GM18505 (cell line): ENCODE measurements around the gene SYNJ2.
"Not testable (repeated sequence)": the region's sequence is repeated elsewhere in the genome, so short reads cannot be mapped to it uniquely, and the experiment has no call there.

Experiments
- ATAC-seq: cut with Tn5 transposase; IDR thresholded peaks from one replicate; pipeline ENCODE4 v1.9.1; 2021; ENCODE audit not compliant: unreplicated experiment
- POLR2A ChIP-seq: IDR thresholded peaks from 4 replicates; pipeline ENCODE4 v1.6.1; 2011; ENCODE audit warnings: borderline replicate concordance; ENCODE audit not compliant: insufficient read depth, insufficient read length; ENCODE audit errors: extremely low read depth

Gene SYNJ2

GRCh38 chr6:157946053-157946617 lies 35.5 kb upstream of the SYNJ2 start:
- TF ChIP-seq POLR2A: no peak
- no peak for ATAC-seq

GRCh38 chr6:157946865-157947532 lies 34.7 kb upstream of the SYNJ2 start:
- ATAC-seq: no peak
- TF ChIP-seq POLR2A: no peak

- ATAC-seq: not testable (repeated sequence)
Observed at GRCh38 chr6:157950899-157951298, 30.8 kb upstream of the SYNJ2 start.

- TF ChIP-seq POLR2A: no peak
- no peak for ATAC-seq
Observed at GRCh38 chr6:157951828-157952227, 29.8 kb upstream of the SYNJ2 start.

- no peak for ATAC-seq
Observed at GRCh38 chr6:157952861-157953351, 28.8 kb upstream of the SYNJ2 start.

GRCh38 chr6:157953580-157954091 lies 28.0 kb upstream of the SYNJ2 start:
- no peak for ATAC-seq

More at GRCh38 chr6:157952861-157953351, 28.8 kb upstream of the SYNJ2 start:
- no peak for TF ChIP-seq POLR2A

GRCh38 chr6:157954150-157955117 lies 27.2 kb upstream of the SYNJ2 start:
- no peak for ATAC-seq
- no peak for TF ChIP-seq POLR2A

More at GRCh38 chr6:157953580-157954091, 28.0 kb upstream of the SYNJ2 start:
- no peak for TF ChIP-seq POLR2A

- no peak for ATAC-seq
- no peak for TF ChIP-seq POLR2A
Observed at GRCh38 chr6:157955675-157956074, 26.0 kb upstream of the SYNJ2 start.

- no peak for TF ChIP-seq POLR2A
- no peak for ATAC-seq
Observed at GRCh38 chr6:157956171-157956730, 25.4 kb upstream of the SYNJ2 start.

GRCh38 chr6:157959451-157960227 lies 22.0 kb upstream of the SYNJ2 start:
- no peak for ATAC-seq
- no peak for TF ChIP-seq POLR2A

- TF ChIP-seq POLR2A: no peak
- no peak for ATAC-seq
Observed at GRCh38 chr6:157961153-157961831, 20.4 kb upstream of the SYNJ2 start.
